Measurements from ENCODE around the gene RAB3IP.

Gene RAB3IP

DNA sequence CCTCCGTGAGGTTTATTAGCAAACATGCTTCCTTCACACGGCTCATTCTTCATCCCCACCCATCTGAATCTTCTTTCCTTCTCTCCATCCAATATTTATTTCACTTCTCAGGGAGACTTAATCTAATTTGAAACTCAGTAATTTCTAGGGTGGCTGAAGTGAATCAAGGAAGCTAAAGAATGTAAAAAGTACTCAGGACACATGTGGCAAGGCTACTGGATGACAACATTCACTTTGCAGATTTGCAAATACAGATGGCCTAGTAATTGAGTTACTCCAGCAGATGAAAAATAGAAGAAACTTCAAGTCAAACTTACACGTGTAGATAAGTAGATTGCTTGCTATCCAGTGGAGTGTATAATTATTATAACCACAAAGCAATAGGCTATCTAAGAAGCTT lies 24.1 kb upstream of the RAB3IP start:
- WGBS, 2 experiments (ENCODE audit: insufficient coverage in 2 of 2): no CpG with 5 or more reads among the region's 3 CpGs
- no peak overlapping the region for H3K4me3 ChIP-seq (ENCODE audit: extremely low read depth, insufficient read depth, low read length, poor library complexity, severe bottlenecking)
- no peak overlapping the region for H3K27ac ChIP-seq (ENCODE audit: low read depth, low read length, severe bottlenecking)
- H3K36me3 ChIP-seq (ENCODE audit: control insufficient read depth, insufficient read depth, low read length): no peaks in the 10 kb centered on the region
- no peaks in the 10 kb centered on the region for H3K4me1 ChIP-seq (ENCODE audit: control insufficient read depth, insufficient read depth, low read length, poor library complexity, severe bottlenecking)
- no peaks in the 10 kb centered on the region for H3K9me3 ChIP-seq (ENCODE audit: control insufficient read depth, low read length)

DNA sequence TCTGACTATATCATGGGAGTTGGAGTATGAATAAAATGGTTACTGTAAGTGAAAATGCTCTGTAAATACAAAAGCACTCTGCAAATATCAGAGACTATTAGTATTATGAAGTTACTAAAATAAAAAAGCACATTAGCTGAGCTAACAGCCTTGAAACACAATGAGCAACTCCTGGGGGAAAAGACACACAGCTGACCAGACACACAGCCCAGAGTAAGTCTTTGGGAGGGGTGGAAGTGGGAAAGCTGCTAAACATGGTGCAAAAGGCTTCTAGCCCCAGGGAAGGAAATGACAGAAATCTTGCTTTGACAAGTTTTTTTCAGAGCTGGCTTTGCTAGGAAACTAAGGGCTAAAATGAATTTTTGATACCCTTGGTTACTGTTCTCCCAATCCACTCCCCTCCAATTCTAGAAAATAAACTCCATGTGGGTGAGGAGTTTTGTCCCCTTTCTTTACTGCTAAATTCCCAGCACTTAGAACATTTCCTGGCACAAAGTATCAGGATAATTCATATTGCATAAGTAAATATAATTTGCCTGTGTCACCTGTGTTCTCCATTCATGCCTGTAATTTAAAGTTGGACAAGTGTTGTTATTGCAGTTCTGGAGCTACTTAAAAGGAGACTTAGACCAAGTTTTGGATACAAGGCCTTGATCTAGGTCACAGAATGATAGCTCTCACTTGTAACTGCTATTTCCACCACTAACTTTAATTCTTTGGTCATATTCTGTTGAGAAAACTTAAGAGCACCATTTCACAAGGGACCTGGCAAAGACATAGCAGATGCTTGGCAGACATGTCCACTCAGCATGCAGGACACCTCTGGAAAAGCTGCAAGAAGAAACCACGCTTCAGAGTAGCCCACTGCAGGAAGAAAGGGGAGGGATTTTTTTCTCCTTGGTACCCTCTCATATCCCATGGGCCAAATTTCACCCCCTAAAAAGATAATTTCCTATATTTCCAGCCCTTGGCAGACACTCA lies 19.0 kb upstream of the RAB3IP start:
- 60% methylated on average over 1 of the region's 1 CpG; no CpG with 5 or more reads in 1 of the 2 experiments for WGBS, 2 experiments (ENCODE audit: insufficient coverage in 2 of 2)
- Histone ChIP-seq H3K27ac (ENCODE audit: low read depth, low read length, severe bottlenecking) (no peak overlapping the region), H3K36me3 (ENCODE audit: control insufficient read depth, insufficient read depth, low read length) (no peaks in the 10 kb centered on the region), H3K9me3 (ENCODE audit: control insufficient read depth, low read length) (no peaks in the 10 kb centered on the region), H3K4me1 (ENCODE audit: control insufficient read depth, insufficient read depth, low read length, poor library complexity, severe bottlenecking) (no peaks in the 10 kb centered on the region), H3K4me3 (ENCODE audit: extremely low read depth, insufficient read depth, low read length, poor library complexity, severe bottlenecking) (no peak overlapping the region)

DNA sequence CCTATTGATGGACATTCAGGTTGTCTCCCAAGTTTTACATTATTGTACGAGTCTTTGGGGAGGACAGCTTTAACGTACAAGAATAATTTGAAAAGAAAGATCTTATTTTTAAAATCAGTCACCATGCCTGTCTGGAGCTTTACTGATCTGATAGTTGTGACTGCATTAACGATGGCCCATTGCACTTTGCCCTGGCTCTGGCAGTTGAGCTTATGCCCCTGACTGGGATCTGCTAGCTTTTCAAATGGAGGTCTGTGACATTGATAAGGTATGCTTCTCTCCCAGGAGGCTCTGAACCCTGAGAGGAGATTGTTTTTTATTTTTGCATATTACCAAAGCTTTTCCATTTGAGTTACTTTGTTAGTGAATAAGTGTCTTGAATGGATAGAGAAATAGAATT lies 17.9 kb upstream of the RAB3IP start:
- Histone ChIP-seq H3K4me3 (ENCODE audit: extremely low read depth, insufficient read depth, low read length, poor library complexity, severe bottlenecking) (no peak overlapping the region), H3K9me3 (ENCODE audit: control insufficient read depth, low read length) (no peaks in the 10 kb centered on the region), H3K4me1 (ENCODE audit: control insufficient read depth, insufficient read depth, low read length, poor library complexity, severe bottlenecking) (no peaks in the 10 kb centered on the region), H3K27ac (ENCODE audit: low read depth, low read length, severe bottlenecking) (no peak overlapping the region), H3K36me3 (ENCODE audit: control insufficient read depth, insufficient read depth, low read length) (no peaks in the 10 kb centered on the region)
- 58 to 100% methylated on average over 1 of the region's 3 CpGs for WGBS, 2 experiments (ENCODE audit: insufficient coverage in 2 of 2)

DNA sequence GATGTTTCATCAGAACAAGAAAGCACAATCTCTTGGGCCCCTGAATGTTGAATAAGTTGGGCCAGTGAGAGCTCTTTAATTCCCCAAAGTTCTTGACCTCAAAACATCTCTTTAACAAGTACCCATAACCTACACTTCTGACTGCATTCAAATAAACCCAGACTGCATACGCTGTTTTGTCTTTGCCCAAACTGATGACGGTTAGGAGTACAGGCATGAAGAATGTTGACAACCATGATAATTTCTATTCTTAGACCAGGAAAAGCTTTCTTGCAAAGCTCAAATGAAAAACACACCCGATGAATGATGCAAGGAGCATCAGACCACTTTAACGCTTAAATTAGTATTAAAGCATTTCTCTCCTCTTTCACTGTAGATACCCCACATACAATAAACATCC lies 11.7 kb upstream of the RAB3IP start:
- no peak overlapping the region for H3K27ac ChIP-seq (ENCODE audit: low read depth, low read length, severe bottlenecking)
- 83 to 100% methylated on average over 4 of the region's 4 CpGs for WGBS, 2 experiments (ENCODE audit: insufficient coverage in 2 of 2)

DNA sequence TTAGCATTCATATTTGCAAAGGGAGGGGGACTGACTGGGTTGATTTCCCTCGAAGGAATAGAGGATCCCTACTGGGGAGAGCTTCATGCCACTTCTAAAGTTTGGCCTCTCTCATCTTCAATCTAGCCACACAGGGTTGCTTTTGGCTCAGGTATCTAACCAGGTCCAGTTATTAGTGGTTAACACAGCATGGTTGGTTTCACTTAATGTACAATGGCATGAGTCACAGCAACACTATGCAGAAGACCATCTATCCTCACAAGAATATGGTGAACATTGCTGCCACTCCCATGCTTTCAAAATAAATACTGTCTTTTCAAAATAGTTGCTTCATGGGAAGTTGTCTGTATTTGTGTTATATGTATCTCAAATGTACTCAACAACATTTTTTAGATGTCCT lies 6.6 kb upstream of the RAB3IP start:
- no peaks in the 10 kb centered on the region for H3K9me3 ChIP-seq (ENCODE audit: control insufficient read depth, low read length)
- H3K27ac ChIP-seq (ENCODE audit: low read depth, low read length, severe bottlenecking): no peak overlapping the region
- no CpG with 5 or more reads among the region's 1 CpG for WGBS, 2 experiments (ENCODE audit: insufficient coverage in 2 of 2)
- no peaks in the 10 kb centered on the region for H3K4me1 ChIP-seq (ENCODE audit: control insufficient read depth, insufficient read depth, low read length, poor library complexity, severe bottlenecking)
- H3K4me3 ChIP-seq (ENCODE audit: extremely low read depth, insufficient read depth, low read length, poor library complexity, severe bottlenecking): no peak overlapping the region
- H3K36me3 ChIP-seq (ENCODE audit: control insufficient read depth, insufficient read depth, low read length): no peaks in the 10 kb centered on the region

More for the DNA sequence above, 11.7 kb upstream of the RAB3IP start:
- H3K36me3 ChIP-seq (ENCODE audit: control insufficient read depth, insufficient read depth, low read length): no peaks in the 10 kb centered on the region
- H3K9me3 ChIP-seq (ENCODE audit: control insufficient read depth, low read length): no peaks in the 10 kb centered on the region
- no peaks in the 10 kb centered on the region for H3K4me1 ChIP-seq (ENCODE audit: control insufficient read depth, insufficient read depth, low read length, poor library complexity, severe bottlenecking)
- no peak overlapping the region for H3K4me3 ChIP-seq (ENCODE audit: extremely low read depth, insufficient read depth, low read length, poor library complexity, severe bottlenecking)

DNA sequence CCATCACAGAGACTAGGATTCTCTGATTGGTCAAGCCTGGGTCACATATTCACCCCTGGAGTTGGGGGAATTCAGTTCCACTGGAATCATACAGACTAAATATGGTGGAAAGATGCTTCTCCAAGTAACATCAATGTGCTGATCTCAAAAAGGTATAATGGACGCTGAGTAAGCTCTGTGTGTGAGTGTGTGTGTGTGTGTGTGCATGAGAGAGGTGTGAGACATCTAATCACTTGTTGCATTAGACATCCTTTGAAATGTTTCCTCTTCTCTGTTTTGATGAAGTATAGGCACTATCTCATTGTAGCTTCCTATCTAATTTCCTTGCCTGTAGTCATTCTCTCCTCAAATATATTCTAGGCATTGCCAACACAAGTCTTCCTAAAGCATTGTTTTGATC lies 5.0 kb upstream of the RAB3IP start:
- Histone ChIP-seq H3K27ac (ENCODE audit: low read depth, low read length, severe bottlenecking) (no peak overlapping the region), H3K4me3 (ENCODE audit: extremely low read depth, insufficient read depth, low read length, poor library complexity, severe bottlenecking) (no peak overlapping the region), H3K4me1 (ENCODE audit: control insufficient read depth, insufficient read depth, low read length, poor library complexity, severe bottlenecking) (no peaks in the 10 kb centered on the region), H3K9me3 (ENCODE audit: control insufficient read depth, low read length) (no peaks in the 10 kb centered on the region), H3K36me3 (ENCODE audit: control insufficient read depth, insufficient read depth, low read length) (no peaks in the 10 kb centered on the region)
- no CpG with 5 or more reads among the region's 1 CpG for WGBS, 2 experiments (ENCODE audit: insufficient coverage in 2 of 2)

DNA sequence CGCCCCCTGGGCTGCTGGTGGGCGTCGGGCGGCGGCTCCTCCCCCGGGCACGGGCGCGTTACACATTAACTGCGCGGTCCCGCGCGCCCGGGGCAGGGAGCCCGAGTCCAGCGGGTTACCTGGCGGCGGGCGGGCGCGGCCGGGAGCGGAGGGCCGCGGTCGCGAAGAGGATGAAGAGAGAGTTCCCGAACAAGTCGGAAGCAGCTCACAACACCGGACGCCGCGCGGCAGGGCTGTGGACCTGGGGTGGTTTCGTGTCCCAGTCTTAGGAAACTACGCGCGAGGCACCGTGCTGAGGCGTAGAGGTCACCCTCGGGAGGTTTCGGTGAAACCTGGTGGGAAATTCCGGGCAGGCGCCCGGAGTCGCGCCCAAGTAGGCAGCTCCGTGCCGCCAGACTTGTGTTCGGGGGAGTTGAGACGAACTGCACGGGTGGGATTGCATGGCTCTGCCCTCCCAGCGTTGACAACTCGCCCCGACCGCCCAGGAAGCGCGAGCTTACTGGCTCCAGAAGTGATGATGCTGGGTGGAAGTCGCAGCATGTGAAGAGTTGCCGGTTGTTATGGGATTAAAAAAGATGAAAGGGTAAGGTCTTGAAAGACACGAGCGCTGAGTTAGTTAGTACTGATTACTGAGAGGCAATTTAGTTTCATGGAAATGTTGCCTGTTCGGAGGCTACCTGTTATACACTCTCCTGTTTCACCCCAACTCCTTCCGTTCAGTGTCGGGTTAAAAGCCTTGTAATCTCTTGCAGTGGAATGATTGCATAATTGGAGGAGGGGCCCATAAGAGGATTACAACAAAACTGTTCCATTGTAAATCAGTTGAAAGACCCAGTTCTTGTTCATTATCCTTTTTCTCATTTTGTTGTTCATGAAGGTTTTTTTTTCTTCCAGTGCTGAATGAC lies 879 bp downstream of the RAB3IP start:
- Histone ChIP-seq H3K36me3 (ENCODE audit: control insufficient read depth, insufficient read depth, low read length) (no peaks in the 10 kb centered on the region), H3K4me3 (ENCODE audit: extremely low read depth, insufficient read depth, low read length, poor library complexity, severe bottlenecking) (peak overlapping the region; percentile 65), H3K4me1 (ENCODE audit: control insufficient read depth, insufficient read depth, low read length, poor library complexity, severe bottlenecking) (no peaks in the 10 kb centered on the region), H3K9me3 (ENCODE audit: control insufficient read depth, low read length) (no peaks in the 10 kb centered on the region), H3K27ac (ENCODE audit: low read depth, low read length, severe bottlenecking) (no peak overlapping the region)
- 0% methylated on average over 42 to 56 of the region's 66 CpGs for WGBS, 2 experiments (ENCODE audit: insufficient coverage in 2 of 2)

DNA sequence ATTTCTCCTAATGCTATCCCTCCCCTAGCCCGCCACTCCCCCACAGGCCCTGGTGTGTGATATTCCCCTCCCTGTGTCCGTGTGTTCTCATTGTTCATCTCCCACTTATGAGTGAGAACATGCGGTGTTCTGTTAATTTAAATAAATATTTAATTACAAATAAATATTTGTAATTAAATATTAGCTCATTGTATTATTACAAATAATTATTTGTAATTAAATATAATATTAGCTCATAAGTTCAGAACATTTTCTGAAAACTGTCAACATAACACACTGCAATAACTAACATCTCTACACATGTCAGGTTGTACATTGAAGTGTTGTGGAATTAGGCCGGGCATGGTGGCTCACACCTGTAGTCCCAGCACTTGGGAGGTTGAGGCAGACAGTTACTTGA lies 5.4 kb downstream of the RAB3IP start:
- Histone ChIP-seq H3K9me3 (ENCODE audit: control insufficient read depth, low read length) (peaks cover under 1% of the 10 kb centered on the region), H3K36me3 (ENCODE audit: control insufficient read depth, insufficient read depth, low read length) (no peaks in the 10 kb centered on the region), H3K4me3 (ENCODE audit: extremely low read depth, insufficient read depth, low read length, poor library complexity, severe bottlenecking) (no peak overlapping the region), H3K4me1 (ENCODE audit: control insufficient read depth, insufficient read depth, low read length, poor library complexity, severe bottlenecking) (no peaks in the 10 kb centered on the region), H3K27ac (ENCODE audit: low read depth, low read length, severe bottlenecking) (no peak overlapping the region)
- 100% methylated on average over 1 of the region's 4 CpGs; no CpG with 5 or more reads in 1 of the 2 experiments for WGBS, 2 experiments (ENCODE audit: insufficient coverage in 2 of 2)

DNA sequence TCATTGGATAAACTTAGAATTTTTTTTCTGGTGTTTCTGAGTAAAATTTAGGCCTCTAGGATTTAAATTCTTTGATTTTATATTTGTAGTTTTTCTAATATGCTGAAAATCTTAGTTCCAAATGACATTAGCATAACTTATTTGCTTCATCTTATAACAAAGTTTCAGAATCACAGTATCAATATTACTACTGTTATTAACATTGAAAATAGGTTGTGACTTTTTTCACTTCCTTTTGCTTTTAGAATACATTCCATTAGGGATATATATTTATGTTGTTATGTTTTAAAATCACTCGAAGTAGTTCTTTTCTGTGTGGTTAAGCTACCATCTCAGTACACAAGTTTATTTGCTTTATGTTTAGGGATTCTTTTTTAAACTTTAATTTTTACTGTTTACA lies 12.8 kb downstream of the RAB3IP start:
- Histone ChIP-seq H3K9me3 (ENCODE audit: control insufficient read depth, low read length) (peaks cover 10% of the 10 kb centered on the region), H3K4me1 (ENCODE audit: control insufficient read depth, insufficient read depth, low read length, poor library complexity, severe bottlenecking) (no peaks in the 10 kb centered on the region), H3K36me3 (ENCODE audit: control insufficient read depth, insufficient read depth, low read length) (peaks cover 6% of the 10 kb centered on the region), H3K4me3 (ENCODE audit: extremely low read depth, insufficient read depth, low read length, poor library complexity, severe bottlenecking) (no peak overlapping the region), H3K27ac (ENCODE audit: low read depth, low read length, severe bottlenecking) (no peak overlapping the region)
- WGBS, 2 experiments (ENCODE audit: insufficient coverage in 2 of 2): no CpG with 5 or more reads among the region's 1 CpG

DNA sequence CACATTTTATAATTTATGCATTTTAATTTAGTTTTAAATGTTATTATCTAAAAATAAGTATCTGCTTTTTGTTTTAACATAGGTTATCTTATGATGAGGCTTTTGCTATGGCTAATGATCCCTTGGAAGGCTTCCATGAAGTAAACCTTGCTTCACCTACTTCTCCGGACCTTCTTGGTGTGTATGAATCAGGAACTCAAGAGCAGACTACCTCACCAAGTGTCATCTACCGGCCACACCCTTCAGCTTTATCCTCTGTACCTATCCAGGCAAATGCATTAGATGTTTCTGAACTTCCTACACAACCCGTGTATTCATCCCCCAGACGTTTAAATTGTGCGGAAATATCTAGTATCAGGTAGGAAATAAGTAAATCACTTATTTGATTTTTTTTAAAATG lies 16.6 kb downstream of the RAB3IP start:
- 71 to 85% methylated on average over 1 to 2 of the region's 5 CpGs for WGBS, 2 experiments (ENCODE audit: insufficient coverage in 2 of 2)

More for the DNA sequence above, 16.6 kb downstream of the RAB3IP start:
- no peak overlapping the region for H3K4me3 ChIP-seq (ENCODE audit: extremely low read depth, insufficient read depth, low read length, poor library complexity, severe bottlenecking)
- no peak overlapping the region for H3K27ac ChIP-seq (ENCODE audit: low read depth, low read length, severe bottlenecking)
- H3K4me1 ChIP-seq (ENCODE audit: control insufficient read depth, insufficient read depth, low read length, poor library complexity, severe bottlenecking): no peaks in the 10 kb centered on the region
- H3K36me3 ChIP-seq (ENCODE audit: control insufficient read depth, insufficient read depth, low read length): peaks cover 9% of the 10 kb centered on the region
- no peaks in the 10 kb centered on the region for H3K9me3 ChIP-seq (ENCODE audit: control insufficient read depth, low read length)

All from mesodermal cell (in vitro differentiated cells).